Measurements from ENCODE around the gene DIAPH2.

- TF ChIP-seq REST (IDR thresholded peaks at IDR 0.05; ENCODE audit: unreplicated experiment) (no peak), CTCF (conservative IDR thresholded peaks at IDR 0.05; ENCODE audit: low read depth in 2 of 2) (no peak), EZH2 (IDR thresholded peaks at IDR 0.05; ENCODE audit: low read depth, unreplicated experiment) (no peak)
Observed at GRCh38 chrX:97123001-97123400, 438.4 kb downstream of the DIAPH2 start.

Measured in GM23338 (cell line).